Activated naive CD4-positive, alpha-beta T cell treated with anti-CD3 and anti-CD28 coated beads, Interleukin-2, amount 10 ng/mL, durations not matched to agents 7 days and 5 days (primary cell): ENCODE results near the gene SORCS3.

Experiments used
- CTCF ChIA-PET: fragments of 350-600 bp; sonication (Branson Sonifier 250); formaldehyde crosslinking; loops from one replicate; lab custom pipeline; 2021; ENCODE audit warnings: antibody characterized with exemption; lab: Charles Lee
- DNase-seq: peaks from one replicate; pipeline ENCODE4 v3.0.0-alpha.2; 2020
- H3K27ac Mint-ChIP-seq: one replicate; pipeline ENCODE4 v1.8.0; 2021; ENCODE audit warnings: mild to moderate bottlenecking, moderate library complexity, mixed read lengths
- H3K27me3 Mint-ChIP-seq: one replicate; pipeline ENCODE4 v1.8.0; 2021; ENCODE audit warnings: mild to moderate bottlenecking, mixed read lengths
- H3K36me3 Mint-ChIP-seq: one replicate; pipeline ENCODE4 v1.8.0; 2021; ENCODE audit warnings: mixed read lengths
- H3K4me1 Mint-ChIP-seq: one replicate; pipeline ENCODE4 v1.8.0; 2021; ENCODE audit warnings: mixed read lengths
- H3K4me3 Mint-ChIP-seq: one replicate; pipeline ENCODE4 v1.8.0; 2021; ENCODE audit warnings: mild to moderate bottlenecking, moderate library complexity, mixed read lengths
- H3K9me3 Mint-ChIP-seq: one replicate; pipeline ENCODE4 v1.8.0; 2021; ENCODE audit warnings: mixed read lengths

Gene SORCS3

GRCh38 chr10:104928734-104929133 lies 287.6 kb downstream of the SORCS3 start:
- Mint-ChIP-seq H3K9me3 (no peaks in the 10 kb centered on the region), H3K4me3 (no peak overlapping the region), H3K4me1 (no peaks in the 10 kb centered on the region), H3K27ac (no peak overlapping the region), H3K36me3 (no peaks in the 10 kb centered on the region), H3K27me3 (no peaks in the 10 kb centered on the region)
- no peak for DNase-seq
- CTCF ChIA-PET = no interaction called here

DNA sequence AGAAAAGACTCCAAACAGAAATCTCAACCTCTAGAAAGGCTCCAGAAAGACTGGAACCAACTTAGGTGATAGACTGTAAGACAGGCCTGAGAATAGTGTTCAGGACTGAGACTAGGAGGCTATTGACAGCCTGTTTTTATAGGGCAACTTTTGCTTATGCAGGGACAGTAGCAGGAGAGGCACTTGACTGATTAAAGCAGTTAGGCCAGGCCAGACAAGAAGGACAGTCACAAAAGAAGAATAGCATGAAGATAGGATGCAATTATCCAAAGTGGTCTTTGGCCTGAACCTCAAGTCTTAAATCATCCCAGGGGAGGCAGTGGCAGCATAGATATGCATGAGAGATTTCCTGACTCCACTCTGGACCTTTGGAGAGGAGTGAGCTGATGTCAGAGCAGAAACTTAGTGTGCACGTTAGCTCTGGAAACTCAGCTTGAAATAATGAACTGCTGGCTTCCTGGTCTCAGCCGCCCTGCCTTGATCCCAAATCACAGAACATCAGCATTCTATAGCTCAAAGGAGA lies 290.6 kb downstream of the SORCS3 start:
- CTCF ChIA-PET = no interaction called here
- Mint-ChIP-seq H3K4me3 (no peak overlapping the region), H3K27ac (no peak overlapping the region), H3K9me3 (peaks cover 4% of the 10 kb centered on the region), H3K27me3 (no peaks in the 10 kb centered on the region), H3K36me3 (peaks cover 4% of the 10 kb centered on the region), H3K4me1 (peaks cover 19% of the 10 kb centered on the region)
- no peak for DNase-seq

- peaks cover 22% of the 10 kb centered on the region for H3K4me1 Mint-ChIP-seq
- peaks cover 6% of the 10 kb centered on the region for H3K9me3 Mint-ChIP-seq
- H3K27me3 Mint-ChIP-seq = no peaks in the 10 kb centered on the region
- CTCF ChIA-PET = no interaction called here
- no peak overlapping the region for H3K27ac Mint-ChIP-seq
- no peak overlapping the region for H3K4me3 Mint-ChIP-seq
- peak; percentile 50 for DNase-seq
- H3K36me3 Mint-ChIP-seq = peaks cover 4% of the 10 kb centered on the region
Observed at GRCh38 chr10:104935656-104936055, 294.6 kb downstream of the SORCS3 start.

DNA sequence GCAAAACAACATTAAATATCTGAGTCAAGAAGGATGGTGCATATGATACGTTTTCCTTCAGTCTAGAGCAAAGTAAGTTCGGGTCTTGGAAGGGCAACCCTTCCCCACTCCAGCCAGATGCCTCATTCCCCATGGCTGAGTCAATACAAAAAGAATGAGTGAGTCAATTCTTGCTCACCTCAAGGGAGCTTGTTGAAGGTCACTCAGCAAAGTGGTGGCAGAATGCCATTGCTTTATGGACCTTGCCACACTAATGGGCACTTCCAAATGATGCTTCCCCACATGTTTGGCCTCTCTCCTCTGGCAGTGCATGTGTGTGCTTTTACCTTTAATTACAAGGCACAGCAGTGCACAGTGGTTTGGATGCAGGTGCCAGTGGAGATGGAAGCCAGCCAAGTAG lies 296.5 kb downstream of the SORCS3 start:
- Mint-ChIP-seq H3K4me1 (peaks cover 22% of the 10 kb centered on the region), H3K4me3 (no peak overlapping the region), H3K27ac (no peak overlapping the region), H3K9me3 (peaks cover 6% of the 10 kb centered on the region), H3K36me3 (peaks cover 4% of the 10 kb centered on the region), H3K27me3 (no peaks in the 10 kb centered on the region)
- CTCF ChIA-PET = no interaction called here
- no peak for DNase-seq

DNA sequence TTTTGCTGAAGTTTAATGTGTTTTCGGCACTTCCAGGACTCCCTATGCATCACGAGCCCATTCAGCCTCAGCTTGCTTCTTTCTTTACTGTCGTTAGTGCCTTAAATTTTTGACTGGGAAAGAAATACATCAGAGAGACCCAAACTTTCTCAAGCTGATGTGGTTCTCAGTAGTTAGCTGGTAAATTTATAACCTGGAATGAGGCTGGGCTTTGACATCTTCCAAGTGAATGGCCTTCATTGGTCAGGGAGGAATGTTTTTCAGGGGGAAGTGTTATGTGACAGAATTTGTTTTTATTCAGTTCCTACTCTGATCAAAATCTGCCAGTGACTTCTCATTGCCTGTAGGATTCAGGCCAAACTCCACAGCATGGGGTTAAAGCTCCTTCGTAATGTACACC lies 296.9 kb downstream of the SORCS3 start:
- Mint-ChIP-seq H3K9me3 (peaks cover 6% of the 10 kb centered on the region), H3K4me3 (no peak overlapping the region), H3K27ac (no peak overlapping the region), H3K4me1 (peaks cover 22% of the 10 kb centered on the region), H3K36me3 (peaks cover 4% of the 10 kb centered on the region), H3K27me3 (no peaks in the 10 kb centered on the region)
- DNase-seq = no peak
- CTCF ChIA-PET = no interaction called here

GRCh38 chr10:104941662-104942061 lies 300.6 kb downstream of the SORCS3 start:
- Mint-ChIP-seq H3K27ac (no peak overlapping the region), H3K4me1 (peaks cover 3% of the 10 kb centered on the region), H3K36me3 (no peaks in the 10 kb centered on the region), H3K9me3 (peaks cover 2% of the 10 kb centered on the region), H3K4me3 (no peak overlapping the region), H3K27me3 (no peaks in the 10 kb centered on the region)
- no peak for DNase-seq
- CTCF ChIA-PET = no interaction called here

DNA sequence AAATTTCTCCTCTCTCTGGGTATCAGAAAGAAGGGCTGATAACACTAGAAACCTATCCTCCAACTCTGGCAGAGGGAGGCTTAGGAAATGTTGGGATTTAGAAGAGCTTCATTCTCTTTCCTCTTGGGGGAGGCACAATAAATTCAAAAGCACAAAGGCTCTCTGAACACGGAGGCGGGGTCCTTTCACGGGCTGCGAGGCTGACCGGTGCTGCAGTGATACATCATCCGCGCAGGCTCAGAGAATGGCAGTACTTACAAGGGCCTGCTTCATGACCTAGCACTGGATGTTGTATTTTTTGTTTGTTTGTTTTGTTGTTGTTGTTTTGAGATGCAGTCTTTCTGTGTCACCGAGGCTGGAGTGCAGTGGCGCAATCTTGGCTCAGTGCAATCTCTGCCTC lies 306.2 kb downstream of the SORCS3 start:
- Mint-ChIP-seq H3K36me3 (no peaks in the 10 kb centered on the region), H3K4me1 (no peaks in the 10 kb centered on the region), H3K27ac (no peak overlapping the region), H3K27me3 (no peaks in the 10 kb centered on the region), H3K9me3 (no peaks in the 10 kb centered on the region), H3K4me3 (no peak overlapping the region)
- CTCF ChIA-PET = no interaction called here
- no peak for DNase-seq

DNA sequence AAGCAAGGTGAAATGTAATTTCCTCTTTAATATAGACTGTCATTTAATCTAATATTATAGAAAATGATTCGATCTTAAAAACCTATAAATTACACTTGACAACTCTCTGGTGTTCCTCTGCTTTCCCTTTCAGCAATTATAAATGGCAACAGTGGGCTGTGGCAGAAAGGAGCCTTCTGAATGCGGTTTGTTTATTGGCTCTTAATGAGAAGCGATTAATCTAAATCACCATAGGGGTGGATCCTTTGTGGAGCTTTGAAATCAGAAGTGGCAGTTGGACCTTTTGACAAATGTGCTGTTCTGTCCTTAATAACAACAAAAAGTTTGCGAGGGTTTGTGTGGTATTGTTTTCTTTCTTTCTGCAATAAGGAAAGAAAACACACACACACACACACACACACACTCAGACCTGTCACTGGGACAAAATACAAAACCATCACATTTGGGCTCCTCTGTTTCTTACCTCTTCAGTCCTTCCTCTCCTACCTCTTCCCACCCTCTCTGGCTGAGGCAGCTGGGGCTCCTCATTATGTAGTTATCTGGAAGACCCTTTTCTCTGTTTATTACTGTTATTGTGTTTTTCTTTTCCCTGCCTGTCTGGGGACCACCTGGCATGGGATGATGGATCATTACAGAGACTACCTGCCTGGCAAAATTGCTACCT lies 316.2 kb downstream of the SORCS3 start:
- Mint-ChIP-seq H3K9me3 (no peaks in the 10 kb centered on the region), H3K27me3 (no peaks in the 10 kb centered on the region), H3K4me1 (no peaks in the 10 kb centered on the region), H3K27ac (no peak overlapping the region), H3K36me3 (no peaks in the 10 kb centered on the region), H3K4me3 (no peak overlapping the region)
- DNase-seq = no peak
- CTCF ChIA-PET = no interaction called here

- H3K27ac Mint-ChIP-seq = no peak overlapping the region
- no peaks in the 10 kb centered on the region for H3K4me1 Mint-ChIP-seq
- no peak for DNase-seq
- H3K4me3 Mint-ChIP-seq = no peak overlapping the region
- peaks cover 5% of the 10 kb centered on the region for H3K9me3 Mint-ChIP-seq
- no peaks in the 10 kb centered on the region for H3K27me3 Mint-ChIP-seq
- H3K36me3 Mint-ChIP-seq = no peaks in the 10 kb centered on the region
- CTCF ChIA-PET = no interaction called here
Observed at GRCh38 chr10:104966563-104967297, 325.6 kb downstream of the SORCS3 start.

- DNase-seq = no peak
- CTCF ChIA-PET = no interaction called here
- no peak overlapping the region for H3K4me3 Mint-ChIP-seq
- no peaks in the 10 kb centered on the region for H3K4me1 Mint-ChIP-seq
- no peak overlapping the region for H3K27ac Mint-ChIP-seq
- no peaks in the 10 kb centered on the region for H3K27me3 Mint-ChIP-seq
- H3K36me3 Mint-ChIP-seq = no peaks in the 10 kb centered on the region
- no peaks in the 10 kb centered on the region for H3K9me3 Mint-ChIP-seq
Observed at GRCh38 chr10:104980368-104980767, 339.3 kb downstream of the SORCS3 start.

DNA sequence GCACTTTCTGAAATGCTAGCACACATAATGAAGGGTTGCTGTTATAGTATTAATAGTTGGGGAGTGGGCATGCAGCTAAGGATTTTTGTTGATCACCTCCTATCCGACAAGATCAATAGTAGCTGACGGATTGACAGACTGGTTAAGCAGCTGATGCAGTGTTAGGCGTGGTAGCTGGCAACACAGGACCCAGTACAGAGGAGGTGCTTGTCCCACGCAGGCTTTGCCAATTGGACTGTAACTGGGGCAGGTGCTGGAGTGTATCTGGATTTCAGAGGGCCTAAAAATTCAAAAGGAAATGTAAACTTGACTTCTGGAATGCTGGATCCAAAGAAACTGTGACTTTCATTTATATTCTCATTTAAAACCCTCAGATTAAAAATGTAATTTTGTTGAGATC lies 340.9 kb downstream of the SORCS3 start:
- no peak overlapping the region for H3K4me3 Mint-ChIP-seq
- CTCF ChIA-PET = interaction anchor here (1.2 kb wide), 1 partner anchor 10 kb away, joined by 3 read pairs; no protein-coding TSS in a partner anchor

GRCh38 chr10:104988686-104989085 lies 347.6 kb downstream of the SORCS3 start:
- H3K27ac Mint-ChIP-seq = no peak overlapping the region
- H3K36me3 Mint-ChIP-seq = no peaks in the 10 kb centered on the region
- H3K9me3 Mint-ChIP-seq = no peaks in the 10 kb centered on the region
- no peak overlapping the region for H3K4me3 Mint-ChIP-seq
- no peak for DNase-seq
- H3K27me3 Mint-ChIP-seq = no peaks in the 10 kb centered on the region
- no peaks in the 10 kb centered on the region for H3K4me1 Mint-ChIP-seq
- CTCF ChIA-PET = no interaction called here

More for the DNA sequence above, 340.9 kb downstream of the SORCS3 start:
- H3K4me1 Mint-ChIP-seq = no peaks in the 10 kb centered on the region
- H3K9me3 Mint-ChIP-seq = no peaks in the 10 kb centered on the region
- no peaks in the 10 kb centered on the region for H3K27me3 Mint-ChIP-seq
- H3K27ac Mint-ChIP-seq = no peak overlapping the region
- H3K36me3 Mint-ChIP-seq = no peaks in the 10 kb centered on the region
- DNase-seq = no peak

- Mint-ChIP-seq H3K36me3 (no peaks in the 10 kb centered on the region), H3K27ac (no peak overlapping the region), H3K9me3 (no peaks in the 10 kb centered on the region), H3K27me3 (no peaks in the 10 kb centered on the region), H3K4me3 (no peak overlapping the region), H3K4me1 (no peaks in the 10 kb centered on the region)
- CTCF ChIA-PET = no interaction called here
- no peak for DNase-seq
Observed at GRCh38 chr10:104989880-104990279, 348.8 kb downstream of the SORCS3 start.

DNA sequence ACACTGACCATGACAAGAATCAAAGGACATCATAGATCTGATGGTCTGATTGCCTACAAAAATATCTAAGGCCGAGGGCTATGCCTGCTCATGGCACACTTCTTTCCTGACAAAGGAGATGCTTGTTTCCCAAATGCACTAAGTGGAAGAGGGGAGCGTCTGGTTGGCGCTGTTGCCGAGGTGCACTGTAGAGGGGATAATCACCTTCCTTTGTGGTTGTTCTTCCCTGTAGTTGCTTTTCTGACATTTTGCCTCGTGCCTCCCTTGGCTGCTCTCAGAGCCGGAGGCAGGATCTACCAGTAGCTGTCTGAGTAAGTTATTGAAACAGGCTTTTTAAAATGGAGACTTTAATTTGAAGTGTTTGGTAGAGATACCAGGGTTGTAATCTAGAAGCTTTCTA lies 352.0 kb downstream of the SORCS3 start:
- Mint-ChIP-seq H3K4me1 (no peaks in the 10 kb centered on the region), H3K9me3 (no peaks in the 10 kb centered on the region), H3K4me3 (no peak overlapping the region), H3K36me3 (no peaks in the 10 kb centered on the region), H3K27ac (no peak overlapping the region), H3K27me3 (no peaks in the 10 kb centered on the region)
- no peak for DNase-seq
- CTCF ChIA-PET = interaction anchor here (1.6 kb wide), 1 partner anchor 12 kb away, joined by 3 read pairs; no protein-coding TSS in a partner anchor

DNA sequence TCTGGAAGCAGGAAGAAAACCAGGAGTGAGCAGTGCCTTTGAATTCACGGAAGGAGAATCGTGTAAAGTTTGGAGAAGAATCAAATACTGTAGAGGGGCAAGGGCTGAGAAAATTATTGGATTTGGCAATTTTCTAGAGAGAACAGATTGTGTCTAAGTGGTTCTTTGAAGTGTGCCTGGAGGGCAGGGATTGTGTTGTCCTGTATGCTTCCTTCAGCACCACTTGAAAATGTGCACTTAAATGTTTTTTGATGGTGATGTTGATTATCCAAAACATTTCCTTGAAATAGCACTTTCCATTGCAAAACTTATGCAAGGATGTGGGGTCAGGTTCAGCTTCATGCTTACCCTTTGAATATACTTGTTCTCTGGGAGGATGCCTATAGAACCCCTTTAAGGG lies 360.2 kb downstream of the SORCS3 start:
- H3K36me3 Mint-ChIP-seq = no peaks in the 10 kb centered on the region
- H3K27ac Mint-ChIP-seq = no peak overlapping the region
- H3K9me3 Mint-ChIP-seq = no peaks in the 10 kb centered on the region
- CTCF ChIA-PET = no interaction called here
- no peaks in the 10 kb centered on the region for H3K4me1 Mint-ChIP-seq
- DNase-seq = no peak
- H3K4me3 Mint-ChIP-seq = no peak overlapping the region
- H3K27me3 Mint-ChIP-seq = no peaks in the 10 kb centered on the region
